Endometrial microvascular endothelial cells (primary cell): ENCODE measurements around the gene RLN3. TPM values are rescaled to one million over a fixed set of nuclear protein-coding genes. Genes with fewer than 3 reads are reported as not detected.

ENCODE experiments used
- in situ Hi-C: cut with HindIII; loops from 2 replicates; pipeline ENCODE4 v1.10.0; 2017; ENCODE audit warnings: low sequenced_read_pairs, low pct_unique_long_range_greater_than_20kb; ENCODE audit errors: inconsistent ontology term
- total RNA-seq: library from RNA; depleted of rRNA; stranded (reverse); fragments of >200 nt; gene quantifications from one replicate; pipeline ENCODE4 v1.2.3, GENCODE V29; 2015; ENCODE audit errors: inconsistent ontology term

Gene RLN3, protein sequence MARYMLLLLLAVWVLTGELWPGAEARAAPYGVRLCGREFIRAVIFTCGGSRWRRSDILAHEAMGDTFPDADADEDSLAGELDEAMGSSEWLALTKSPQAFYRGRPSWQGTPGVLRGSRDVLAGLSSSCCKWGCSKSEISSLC
- total RNA-seq = not detected

DNA sequence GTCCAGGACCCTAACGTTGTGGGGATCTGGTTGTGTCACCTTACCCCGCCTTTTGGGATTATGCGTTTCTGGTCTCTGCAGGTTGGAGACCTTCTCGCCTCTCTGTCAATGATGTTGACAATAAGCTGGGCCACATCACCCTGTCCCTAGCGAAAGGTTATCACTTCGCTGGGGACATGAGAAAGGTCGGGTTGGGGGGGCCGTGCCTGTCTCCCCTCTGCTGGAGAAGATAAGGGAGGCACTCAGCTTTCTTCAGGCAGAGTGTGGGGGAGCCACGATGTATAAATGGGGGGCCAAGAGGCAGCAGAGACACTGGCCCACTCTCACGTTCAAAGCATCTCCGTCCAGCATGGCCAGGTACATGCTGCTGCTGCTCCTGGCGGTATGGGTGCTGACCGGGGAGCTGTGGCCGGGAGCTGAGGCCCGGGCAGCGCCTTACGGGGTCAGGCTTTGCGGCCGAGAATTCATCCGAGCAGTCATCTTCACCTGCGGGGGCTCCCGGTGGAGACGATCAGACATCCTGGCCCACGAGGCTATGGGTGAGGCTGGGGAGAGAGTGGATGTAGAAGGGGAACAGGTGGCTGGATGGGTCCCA is at the start of gene RLN3:
RLN3 (plus strand) TSS at position 293 of the 595 bp plus-strand sequence; CDS start at position 350, 57 bp downstream.
- in situ Hi-C loops = no loop called here

DNA sequence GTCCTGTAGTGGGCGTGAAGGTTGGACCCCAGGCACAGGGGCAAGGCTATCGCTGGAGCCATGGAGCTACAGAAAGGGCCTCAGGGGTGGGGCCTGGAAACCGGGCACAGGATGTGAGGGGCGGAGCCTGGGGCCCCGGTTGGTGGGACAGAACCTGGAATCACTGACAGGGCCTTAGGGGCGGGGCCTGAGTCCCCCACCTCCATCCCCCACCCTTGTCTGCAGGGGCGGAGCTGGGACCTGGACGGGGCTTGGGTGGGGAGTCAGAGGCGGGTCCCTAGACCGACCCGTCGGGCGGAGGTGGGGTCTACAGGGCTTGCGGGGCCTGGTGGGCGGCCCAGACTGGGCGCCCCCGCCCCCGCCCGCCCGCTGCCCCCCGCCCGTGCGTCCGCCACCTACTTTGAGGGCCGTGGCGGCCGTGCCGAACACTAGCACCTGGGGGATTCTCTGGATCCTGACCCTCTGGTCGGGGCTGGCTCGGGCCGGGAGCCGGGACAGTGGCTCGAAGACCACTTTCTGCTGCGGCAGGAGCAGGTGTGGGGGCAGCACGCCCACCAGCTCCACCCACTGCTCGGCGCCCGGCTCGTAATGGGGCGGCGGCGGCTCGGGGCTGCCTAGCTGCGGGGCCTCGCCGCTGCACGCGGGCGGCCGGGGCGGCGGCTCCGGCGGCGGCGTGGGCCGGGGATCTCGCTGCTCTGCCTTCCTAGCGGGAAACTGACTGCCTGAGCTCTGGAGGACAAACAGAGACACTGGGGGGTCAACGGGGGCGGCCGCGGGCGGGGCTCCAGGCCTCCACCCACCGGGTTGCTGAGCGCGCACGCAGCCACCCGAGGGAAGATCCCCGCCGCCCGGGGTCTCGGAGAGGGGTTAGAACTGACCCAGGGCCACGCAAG is 49.4 kb upstream of the RLN3 start:
- in situ Hi-C loops = no loop called here

DNA sequence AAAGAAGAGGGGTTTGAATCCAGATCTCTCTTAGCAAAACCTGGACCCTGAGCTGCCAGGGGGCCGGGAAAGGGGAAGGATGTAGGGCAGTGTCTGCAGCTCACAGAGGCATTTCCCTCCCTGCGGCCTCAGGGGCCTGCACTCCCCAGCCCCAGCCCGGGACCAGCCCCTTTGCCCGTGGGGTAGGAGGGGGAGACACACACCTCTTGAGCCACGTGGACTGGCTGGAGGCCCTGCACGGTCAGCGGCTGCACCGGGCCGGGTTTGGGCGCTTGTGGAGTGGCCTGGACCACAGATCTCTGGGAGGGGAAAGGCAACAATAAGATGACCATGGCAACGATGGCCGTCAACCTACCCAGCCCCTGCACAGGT is 48.7 kb upstream of the RLN3 start:
- in situ Hi-C loops = no loop called here

DNA sequence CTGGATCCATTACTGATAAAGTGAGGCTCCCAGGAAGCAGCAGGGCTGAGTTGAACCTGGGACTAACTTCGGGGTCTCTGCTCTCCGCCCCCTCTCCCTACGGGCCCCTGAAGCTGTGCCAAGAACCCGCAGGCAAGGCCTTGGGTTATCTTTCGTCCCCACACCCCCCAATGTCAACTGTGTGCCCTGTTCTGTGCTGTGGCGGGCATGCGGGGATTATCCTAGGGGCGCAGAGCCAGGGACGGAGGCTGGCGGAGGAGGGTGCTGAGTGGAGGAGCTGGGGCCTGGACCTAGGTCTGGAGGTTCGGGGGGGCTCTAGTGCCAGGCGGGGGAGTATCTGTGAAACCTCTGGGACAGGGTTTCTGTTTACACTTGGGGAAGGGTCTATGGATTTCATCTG is 48.3 kb upstream of the RLN3 start:
- in situ Hi-C loops = no loop called here

DNA sequence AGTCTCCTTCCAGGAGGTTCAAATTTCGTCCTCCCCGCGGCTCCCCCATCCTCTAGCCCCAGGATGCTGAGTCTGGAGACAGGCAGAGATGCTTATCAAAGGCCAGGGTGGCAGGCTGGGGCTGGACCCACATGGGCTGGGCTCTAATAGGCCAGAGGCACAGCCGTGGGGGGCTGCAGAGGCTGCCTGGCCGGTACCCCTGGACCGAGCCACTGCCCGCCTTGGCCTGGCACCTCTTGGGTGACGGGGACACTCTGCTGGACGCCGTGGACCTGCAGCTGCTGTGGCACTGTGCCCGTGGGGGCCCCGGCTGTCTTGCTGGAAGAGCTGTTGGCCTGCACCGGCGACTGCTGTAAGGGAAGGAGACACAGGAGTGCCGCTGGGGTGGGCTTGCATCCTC is 47.6 kb upstream of the RLN3 start:
- in situ Hi-C loops = no loop called here

DNA sequence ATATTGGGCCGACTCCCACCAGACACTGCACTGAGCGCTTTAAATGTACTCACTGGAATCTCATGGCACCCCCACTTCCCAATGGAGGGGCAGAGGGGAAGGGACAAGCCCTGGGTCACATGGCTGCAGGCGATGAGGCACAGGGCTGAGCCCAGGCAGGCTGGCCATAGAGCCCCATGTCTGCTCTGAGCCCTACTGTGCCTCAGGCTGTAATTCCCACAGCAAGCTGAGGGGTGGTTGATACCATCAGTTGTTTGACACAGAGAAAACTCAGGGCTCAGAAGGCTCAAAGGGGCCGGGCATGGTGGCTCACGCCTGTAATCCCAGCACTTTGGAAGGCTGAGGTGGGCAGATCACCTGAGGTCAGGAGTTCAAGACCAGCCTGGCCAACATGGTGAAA is 46.9 kb upstream of the RLN3 start:
- in situ Hi-C loops = no loop called here

DNA sequence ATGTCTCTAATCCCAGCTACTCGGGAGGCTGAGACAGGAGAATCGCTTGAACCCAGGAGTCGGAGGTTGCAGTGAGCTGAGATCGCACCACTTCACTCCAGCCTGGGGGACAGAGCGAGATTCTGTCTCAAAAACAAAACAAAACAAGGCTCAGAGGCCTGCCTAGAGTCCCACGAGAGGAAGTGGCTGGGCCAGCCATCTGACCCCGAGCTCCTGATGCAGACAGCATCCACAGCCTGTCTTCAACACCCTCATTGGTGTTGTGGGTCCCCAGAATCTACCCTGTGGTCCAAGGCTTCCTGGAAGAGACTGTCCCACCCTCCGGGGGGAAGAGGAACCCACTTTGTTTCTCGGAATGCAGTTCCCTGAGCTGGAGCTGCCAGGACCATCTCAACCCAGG is 46.5 kb upstream of the RLN3 start:
- in situ Hi-C loops = no loop called here

DNA sequence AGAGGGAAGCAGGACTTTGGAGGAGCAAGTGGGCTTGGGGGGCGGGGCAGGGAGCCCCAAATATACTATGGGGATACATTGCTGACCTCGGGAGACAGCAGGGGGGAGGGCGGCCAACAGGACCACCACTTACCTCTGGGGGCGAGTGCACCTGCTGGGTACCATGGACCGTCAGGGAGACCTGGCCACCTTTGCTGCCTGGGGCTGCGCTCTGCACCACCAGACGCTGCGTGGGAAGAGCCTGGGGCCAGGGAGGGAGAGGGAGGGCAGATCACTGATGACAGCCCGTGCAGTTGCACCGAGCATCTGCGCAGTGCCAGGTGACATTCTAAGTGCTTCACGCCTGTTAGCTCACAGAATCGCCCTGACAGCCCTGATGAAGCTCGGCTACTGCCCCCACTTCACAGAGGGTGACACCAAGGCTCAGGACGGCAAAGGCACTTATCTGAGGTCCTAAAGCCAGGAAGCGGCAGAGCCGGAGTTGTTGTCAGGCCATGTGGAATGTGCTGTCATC is 45.9 kb upstream of the RLN3 start:
- in situ Hi-C loops = no loop called here

DNA sequence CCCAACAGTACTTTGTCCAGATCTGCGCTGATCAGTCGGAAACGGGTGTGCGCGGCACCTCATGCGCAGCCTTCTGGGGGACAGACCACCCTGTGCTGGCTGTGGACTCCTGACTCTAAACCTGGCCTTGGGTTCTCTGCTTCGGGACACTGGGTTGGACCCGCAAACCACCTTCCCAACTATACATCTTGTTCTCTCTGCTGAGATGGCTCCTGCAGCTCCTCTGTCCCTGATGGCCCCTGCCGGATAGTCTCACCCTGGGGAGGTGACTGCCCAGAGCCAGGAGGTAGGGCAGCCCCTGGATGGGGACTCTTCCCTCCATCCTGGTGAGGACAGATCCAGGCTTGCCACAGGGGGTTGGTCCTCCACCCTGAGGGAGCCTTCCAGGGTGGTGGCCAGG is 45.2 kb upstream of the RLN3 start:
- in situ Hi-C loops = no loop called here

DNA sequence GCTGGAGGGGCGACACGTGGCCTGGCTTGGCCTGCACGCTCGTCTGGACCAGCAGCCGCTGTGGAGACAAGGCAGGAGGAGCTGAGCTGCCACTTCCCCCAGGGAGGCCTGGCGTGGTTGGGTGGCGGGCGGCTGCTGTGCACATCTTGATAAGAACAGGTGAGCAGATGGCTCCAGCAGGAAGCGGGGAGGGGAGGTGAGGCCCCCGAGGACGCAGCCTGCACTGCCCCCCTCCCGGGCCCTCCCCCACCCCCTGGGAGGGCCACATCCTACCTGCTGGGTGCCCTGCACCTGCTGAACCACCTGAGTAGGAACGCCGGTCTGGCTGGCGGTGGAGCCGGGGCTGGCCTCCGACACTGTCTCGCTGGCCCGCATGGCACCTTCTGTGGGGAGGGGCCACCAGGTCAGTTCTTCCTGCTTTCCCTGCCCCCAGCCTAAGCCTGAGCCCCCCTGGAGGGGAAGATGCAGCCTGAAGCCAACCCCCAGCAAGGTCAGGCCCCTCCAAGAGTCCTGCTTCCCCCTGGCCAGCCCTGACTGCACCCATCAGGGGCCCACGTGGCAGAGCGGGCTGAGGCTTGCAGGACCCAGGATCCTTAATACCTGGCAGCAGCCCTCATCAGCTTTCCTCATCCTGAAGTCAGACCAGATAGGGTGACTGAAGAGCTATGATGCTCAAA is 44.6 kb upstream of the RLN3 start:
- in situ Hi-C loops = no loop called here

DNA sequence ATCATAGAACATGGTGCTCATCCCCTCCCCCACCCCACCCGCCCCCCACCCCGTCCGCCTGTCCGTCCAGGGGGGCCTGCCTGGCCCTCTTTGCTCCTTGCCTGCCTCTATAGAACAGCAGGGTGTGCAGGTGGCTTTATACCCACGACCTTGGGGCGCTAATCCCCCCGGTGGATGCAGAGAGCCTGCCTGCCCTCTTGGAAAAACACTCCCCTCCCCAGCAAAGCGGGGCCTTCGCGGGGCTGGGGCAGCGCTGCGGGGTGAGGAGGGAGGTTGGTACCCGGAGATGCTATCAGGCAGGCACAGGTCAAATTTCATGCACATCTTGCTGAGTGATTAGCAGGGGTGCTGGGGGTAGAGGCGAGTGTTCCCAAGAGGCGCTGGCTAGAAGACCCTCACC is 43.8 kb upstream of the RLN3 start:
- in situ Hi-C loops = no loop called here

DNA sequence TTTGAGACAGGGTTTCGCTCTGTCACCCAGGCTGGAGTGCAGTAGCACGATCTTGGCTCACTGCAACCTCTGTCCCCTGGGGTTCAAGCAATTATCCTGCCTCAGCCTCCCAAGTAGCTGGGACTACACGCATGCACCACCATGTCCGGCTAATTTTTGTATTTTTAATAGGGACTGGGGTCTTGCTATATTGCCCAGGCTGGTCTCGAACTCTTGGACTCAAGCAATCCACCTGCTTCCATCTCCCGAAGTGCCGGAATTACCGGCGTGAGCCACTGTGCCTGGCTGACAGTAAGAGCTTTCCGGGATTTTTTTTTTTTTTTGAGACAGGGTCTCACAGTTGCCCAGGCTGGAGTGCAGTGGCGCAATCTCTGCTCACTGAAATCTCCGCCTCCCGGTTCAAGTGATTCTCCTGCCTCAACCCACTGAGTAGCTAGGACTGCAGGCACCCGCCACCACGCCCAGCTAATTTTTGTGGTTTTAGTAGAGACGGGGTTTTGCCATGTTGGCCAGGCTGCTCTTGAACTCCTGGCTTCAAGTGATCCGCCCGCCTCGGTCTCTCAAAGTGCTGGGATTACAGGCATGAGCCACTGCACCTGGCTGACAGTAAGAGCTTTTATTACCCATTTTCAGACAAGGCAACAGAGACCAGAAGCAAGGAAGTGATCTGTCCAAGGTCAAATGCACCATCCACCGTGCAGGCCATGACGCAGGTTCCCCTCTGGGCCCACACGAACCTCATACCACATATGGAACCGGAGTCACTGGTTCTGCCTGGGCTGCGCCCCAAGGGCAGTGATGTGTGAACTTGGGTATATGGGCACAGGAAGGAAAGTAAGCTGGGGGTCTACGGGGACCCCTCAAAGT is 42.8 kb upstream of the RLN3 start:
- in situ Hi-C loops = no loop called here

DNA sequence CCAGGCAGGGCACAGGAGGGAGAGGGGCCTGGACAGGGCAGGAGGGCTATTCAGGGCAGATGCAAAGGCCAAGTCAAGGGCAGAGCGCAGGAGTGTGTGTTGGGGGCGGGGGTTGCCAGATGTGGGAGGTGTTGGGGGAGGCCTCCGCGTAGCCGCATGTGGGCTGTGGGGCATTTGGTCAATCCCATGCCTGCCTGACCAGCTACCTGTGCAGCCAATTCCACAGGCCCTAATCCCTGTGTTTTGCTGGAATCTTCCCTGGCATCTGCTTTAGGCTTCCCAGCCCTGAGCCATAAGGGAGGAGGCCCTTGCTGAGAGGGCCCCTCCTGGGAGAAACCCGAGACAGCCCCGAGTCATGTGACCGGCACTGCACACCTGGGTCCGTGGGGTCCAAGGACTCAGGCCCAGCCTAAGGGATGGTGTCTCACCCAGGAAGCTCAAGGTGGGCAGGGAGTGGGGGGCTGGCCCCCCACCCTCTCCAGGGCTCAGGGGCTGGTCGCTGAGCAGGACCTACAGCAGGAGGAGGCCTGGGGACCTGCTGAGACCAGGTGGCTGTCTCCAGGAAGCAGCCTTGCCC is 42.1 kb upstream of the RLN3 start:
- in situ Hi-C loops = no loop called here

DNA sequence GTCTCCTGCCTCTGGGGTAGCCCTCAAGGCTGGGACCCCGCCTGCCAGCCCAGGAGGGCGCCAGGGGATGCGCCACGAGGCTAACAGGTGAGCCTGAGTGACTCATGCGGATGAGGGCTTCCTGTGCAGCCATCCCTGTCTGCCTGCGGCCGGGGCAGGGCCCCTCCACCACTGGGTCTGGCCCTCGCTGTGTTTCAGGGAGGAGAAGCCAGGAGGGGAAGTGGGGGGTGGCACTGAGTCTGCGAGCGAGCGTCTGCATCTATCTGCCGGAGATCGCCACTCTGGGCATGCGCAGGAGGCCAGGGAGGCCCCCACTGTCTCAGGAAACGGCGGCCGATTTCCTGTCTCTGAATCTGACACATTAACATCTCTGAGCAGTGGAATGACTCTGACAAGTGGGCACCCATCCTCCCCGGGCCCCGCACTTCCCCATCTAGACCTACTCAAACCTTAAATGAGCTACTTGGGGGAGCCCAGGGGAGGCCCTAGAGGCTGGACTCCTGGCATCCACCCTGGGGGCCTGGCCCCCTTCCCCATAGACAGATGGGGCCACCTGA is 41.5 kb upstream of the RLN3 start:
- in situ Hi-C loops = no loop called here

DNA sequence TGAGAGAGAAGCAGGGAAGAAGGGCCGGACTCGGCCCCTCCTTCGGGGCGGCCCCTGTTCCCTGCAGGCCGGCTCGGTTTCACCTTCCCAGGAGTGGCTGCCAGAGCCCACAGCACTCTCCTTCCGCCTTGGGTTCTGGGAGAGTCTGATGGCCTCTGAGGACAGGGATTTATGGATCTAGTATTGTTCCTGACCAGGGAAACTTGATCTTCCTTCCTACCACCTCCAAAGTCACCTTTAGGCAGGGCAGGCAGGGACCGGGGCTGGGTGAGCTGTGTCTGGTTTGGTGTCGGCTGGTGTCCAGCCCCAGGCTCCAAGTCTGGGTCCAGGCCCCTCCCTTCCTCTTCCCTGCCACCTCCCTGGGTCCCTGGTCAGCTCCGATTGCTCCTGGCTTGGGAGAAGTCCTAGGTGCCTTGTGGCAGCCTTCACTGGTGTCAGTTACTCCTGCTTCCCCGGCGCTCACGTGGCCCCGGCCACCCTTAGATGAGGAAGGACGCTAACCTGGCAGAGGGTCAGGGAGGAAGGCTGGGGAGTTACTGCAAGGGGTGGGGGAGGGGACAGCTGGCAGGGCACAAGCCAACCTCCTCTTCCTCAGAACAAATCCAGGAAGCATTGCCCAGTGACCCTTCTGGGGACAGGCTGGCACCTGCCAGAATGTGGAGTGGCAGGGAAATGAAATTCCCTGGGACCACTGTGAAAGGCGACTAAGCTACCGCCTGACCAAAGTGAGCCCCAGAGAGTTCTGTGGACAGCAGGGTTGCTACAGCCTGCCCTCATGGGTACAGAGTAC is 40.7 kb upstream of the RLN3 start:
- in situ Hi-C loops = no loop called here

DNA sequence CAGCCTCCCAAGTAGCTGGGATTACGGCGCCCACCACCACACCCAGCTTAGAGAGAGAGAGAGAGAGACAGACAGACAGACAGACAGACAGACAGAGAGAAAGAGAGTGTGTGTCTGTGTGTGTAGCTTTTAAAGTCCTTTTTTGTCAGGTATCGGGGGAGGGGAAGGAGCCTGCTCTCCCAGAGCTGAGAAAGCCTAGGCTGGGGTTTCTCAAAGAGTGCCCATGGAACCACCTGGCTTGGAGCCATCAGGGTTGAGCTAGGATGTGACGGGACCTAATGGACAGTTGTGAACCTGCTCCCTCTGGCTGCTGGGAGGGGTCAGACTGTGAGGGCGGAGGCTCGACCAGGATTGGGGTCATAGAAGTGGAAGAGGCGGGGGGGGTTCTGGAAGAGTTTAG is 38.5 kb upstream of the RLN3 start:
- in situ Hi-C loops = no loop called here

DNA sequence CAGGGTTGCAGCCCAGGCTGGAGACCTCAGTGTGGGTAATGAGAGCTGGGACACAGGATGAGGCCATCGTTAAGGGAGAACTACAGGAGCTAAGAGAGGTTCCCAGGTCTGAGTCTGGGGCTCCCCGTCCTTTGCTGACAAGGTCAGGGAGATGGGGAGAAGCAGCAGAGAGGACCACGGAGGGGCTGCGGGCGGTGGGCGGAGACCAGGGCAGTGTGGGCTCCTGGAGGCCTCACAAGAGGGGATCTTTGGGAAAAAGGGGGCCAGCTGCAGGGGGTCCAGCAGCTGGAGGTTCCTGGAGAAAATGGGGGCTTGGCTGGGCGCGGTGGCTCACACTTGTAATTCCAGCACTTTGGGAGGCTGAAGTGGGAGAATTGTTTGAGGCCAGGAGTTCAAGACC is 37.9 kb upstream of the RLN3 start:
- in situ Hi-C loops = no loop called here
